ENCODE results near the gene CA10.

Gene CA10

DNA sequence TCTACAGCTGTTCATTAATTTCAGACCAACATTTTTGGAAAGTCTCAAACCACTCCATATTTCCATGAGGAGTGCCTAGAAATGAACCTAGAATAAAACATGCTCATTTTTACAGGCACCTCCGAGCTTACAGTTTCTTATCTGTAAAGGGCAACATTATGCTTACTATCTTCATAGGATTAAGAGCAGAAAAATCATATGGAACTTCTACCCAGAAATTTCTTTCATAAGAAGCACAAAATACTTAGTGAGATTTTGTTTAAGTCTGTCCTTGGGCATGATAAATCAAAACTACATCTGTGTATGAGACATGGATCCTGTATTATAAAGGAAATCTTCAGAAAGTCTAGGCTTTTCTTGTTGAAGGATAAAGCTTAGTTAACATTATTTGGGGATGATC is 187.4 kb downstream of the CA10 start (continued):
- TF ChIP-seq RARB (CRISPR knock-in tag; IDR thresholded peaks at IDR 0.05), result no peak

DNA sequence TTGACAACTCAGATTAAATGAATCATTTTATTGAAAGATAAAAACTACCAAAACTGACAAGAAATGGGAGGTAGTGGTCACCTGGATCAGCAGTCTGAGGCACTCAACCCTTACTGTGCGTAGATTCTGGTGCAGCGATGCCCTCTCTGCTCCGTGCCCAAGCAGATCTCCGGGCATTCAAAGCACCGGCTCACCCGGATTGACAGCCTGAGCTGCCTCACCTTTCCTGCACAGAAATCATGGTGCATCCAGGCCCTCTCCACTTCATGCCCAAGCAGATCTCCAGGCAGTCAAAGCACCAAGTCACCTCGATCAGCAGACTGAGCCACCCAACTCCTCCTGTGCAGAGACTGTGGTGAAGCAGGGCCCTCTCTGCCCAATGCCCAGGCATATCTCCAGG is 196.8 kb downstream of the CA10 start:
- no peak for ATAC-seq
- TF ChIP-seq, protein P1, sequence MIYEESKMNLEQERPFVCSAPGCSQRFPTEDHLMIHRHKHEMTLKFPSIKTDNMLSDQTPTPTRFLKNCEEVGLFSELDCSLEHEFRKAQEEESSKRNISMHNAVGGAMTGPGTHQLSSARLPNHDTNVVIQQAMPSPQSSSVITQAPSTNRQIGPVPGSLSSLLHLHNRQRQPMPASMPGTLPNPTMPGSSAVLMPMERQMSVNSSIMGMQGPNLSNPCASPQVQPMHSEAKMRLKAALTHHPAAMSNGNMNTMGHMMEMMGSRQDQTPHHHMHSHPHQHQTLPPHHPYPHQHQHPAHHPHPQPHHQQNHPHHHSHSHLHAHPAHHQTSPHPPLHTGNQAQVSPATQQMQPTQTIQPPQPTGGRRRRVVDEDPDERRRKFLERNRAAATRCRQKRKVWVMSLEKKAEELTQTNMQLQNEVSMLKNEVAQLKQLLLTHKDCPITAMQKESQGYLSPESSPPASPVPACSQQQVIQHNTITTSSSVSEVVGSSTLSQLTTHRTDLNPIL (CRISPR knock-in tag; IDR thresholded peaks at IDR 0.05; ENCODE audit: low read depth), result no peak
- TF ChIP-seq GLIS3 (CRISPR knock-in tag; IDR thresholded peaks at IDR 0.05), result no peak
- TF ChIP-seq, protein P2, sequence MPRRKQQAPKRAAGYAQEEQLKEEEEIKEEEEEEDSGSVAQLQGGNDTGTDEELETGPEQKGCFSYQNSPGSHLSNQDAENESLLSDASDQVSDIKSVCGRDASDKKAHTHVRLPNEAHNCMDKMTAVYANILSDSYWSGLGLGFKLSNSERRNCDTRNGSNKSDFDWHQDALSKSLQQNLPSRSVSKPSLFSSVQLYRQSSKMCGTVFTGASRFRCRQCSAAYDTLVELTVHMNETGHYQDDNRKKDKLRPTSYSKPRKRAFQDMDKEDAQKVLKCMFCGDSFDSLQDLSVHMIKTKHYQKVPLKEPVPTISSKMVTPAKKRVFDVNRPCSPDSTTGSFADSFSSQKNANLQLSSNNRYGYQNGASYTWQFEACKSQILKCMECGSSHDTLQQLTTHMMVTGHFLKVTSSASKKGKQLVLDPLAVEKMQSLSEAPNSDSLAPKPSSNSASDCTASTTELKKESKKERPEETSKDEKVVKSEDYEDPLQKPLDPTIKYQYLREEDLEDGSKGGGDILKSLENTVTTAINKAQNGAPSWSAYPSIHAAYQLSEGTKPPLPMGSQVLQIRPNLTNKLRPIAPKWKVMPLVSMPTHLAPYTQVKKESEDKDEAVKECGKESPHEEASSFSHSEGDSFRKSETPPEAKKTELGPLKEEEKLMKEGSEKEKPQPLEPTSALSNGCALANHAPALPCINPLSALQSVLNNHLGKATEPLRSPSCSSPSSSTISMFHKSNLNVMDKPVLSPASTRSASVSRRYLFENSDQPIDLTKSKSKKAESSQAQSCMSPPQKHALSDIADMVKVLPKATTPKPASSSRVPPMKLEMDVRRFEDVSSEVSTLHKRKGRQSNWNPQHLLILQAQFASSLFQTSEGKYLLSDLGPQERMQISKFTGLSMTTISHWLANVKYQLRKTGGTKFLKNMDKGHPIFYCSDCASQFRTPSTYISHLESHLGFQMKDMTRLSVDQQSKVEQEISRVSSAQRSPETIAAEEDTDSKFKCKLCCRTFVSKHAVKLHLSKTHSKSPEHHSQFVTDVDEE (CRISPR knock-in tag; IDR thresholded peaks at IDR 0.05), result no peak
- no peak for TF ChIP-seq SNAI2 (CRISPR knock-in tag; IDR thresholded peaks at IDR 0.05)
- TF ChIP-seq, protein P3, sequence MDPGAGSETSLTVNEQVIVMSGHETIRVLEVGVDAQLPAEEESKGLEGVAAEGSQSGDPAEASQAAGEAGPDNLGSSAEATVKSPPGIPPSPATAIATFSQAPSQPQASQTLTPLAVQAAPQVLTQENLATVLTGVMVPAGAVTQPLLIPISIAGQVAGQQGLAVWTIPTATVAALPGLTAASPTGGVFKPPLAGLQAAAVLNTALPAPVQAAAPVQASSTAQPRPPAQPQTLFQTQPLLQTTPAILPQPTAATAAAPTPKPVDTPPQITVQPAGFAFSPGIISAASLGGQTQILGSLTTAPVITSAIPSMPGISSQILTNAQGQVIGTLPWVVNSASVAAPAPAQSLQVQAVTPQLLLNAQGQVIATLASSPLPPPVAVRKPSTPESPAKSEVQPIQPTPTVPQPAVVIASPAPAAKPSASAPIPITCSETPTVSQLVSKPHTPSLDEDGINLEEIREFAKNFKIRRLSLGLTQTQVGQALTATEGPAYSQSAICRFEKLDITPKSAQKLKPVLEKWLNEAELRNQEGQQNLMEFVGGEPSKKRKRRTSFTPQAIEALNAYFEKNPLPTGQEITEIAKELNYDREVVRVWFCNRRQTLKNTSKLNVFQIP (CRISPR knock-in tag; IDR thresholded peaks at IDR 0.05; ENCODE audit: borderline replicate concordance, low read depth), result no peak
- no peak for TF ChIP-seq ZC3H10 (CRISPR knock-in tag; IDR thresholded peaks at IDR 0.05)
- no peak for TF ChIP-seq ARNTL (CRISPR knock-in tag; IDR thresholded peaks at IDR 0.05; ENCODE audit: borderline replicate concordance, low read depth)
- no peak for TF ChIP-seq ZNF70 (CRISPR knock-in tag; IDR thresholded peaks at IDR 0.05)
- TF ChIP-seq TOX (CRISPR knock-in tag; IDR thresholded peaks at IDR 0.05; ENCODE audit: borderline replicate concordance), result no peak
- TF ChIP-seq CSDC2 (CRISPR knock-in tag; IDR thresholded peaks at IDR 0.05), result no peak
- TF ChIP-seq BACH2 (CRISPR knock-in tag; IDR thresholded peaks at IDR 0.05; ENCODE audit: borderline replicate concordance), result no peak
- TF ChIP-seq OSR1 (CRISPR knock-in tag; IDR thresholded peaks at IDR 0.05), result no peak

- TF ChIP-seq, protein P4, sequence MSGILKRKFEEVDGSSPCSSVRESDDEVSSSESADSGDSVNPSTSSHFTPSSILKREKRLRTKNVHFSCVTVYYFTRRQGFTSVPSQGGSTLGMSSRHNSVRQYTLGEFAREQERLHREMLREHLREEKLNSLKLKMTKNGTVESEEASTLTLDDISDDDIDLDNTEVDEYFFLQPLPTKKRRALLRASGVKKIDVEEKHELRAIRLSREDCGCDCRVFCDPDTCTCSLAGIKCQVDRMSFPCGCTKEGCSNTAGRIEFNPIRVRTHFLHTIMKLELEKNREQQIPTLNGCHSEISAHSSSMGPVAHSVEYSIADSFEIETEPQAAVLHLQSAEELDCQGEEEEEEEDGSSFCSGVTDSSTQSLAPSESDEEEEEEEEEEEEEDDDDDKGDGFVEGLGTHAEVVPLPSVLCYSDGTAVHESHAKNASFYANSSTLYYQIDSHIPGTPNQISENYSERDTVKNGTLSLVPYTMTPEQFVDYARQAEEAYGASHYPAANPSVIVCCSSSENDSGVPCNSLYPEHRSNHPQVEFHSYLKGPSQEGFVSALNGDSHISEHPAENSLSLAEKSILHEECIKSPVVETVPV (CRISPR knock-in tag; IDR thresholded peaks at IDR 0.05), result no peak
- TF ChIP-seq ZNF8 (CRISPR knock-in tag; IDR thresholded peaks at IDR 0.05) (no peak), GLIS3 (CRISPR knock-in tag; IDR thresholded peaks at IDR 0.05) (no peak), ZNF70 (CRISPR knock-in tag; IDR thresholded peaks at IDR 0.05) (no peak), ZFP3 (CRISPR knock-in tag; IDR thresholded peaks at IDR 0.05) (no peak), ZC3H10 (CRISPR knock-in tag; IDR thresholded peaks at IDR 0.05) (no peak), ESRRG (CRISPR knock-in tag; IDR thresholded peaks at IDR 0.05) (no peak), ZFP30 (CRISPR knock-in tag; IDR thresholded peaks at IDR 0.05) (no peak), TCF4 (CRISPR knock-in tag; IDR thresholded peaks at IDR 0.05; ENCODE audit: borderline replicate concordance) (no peak), RARB (CRISPR knock-in tag; IDR thresholded peaks at IDR 0.05) (no peak), OSR1 (CRISPR knock-in tag; IDR thresholded peaks at IDR 0.05) (no peak), BACH2 (CRISPR knock-in tag; IDR thresholded peaks at IDR 0.05; ENCODE audit: borderline replicate concordance) (no peak), ARNTL (CRISPR knock-in tag; IDR thresholded peaks at IDR 0.05; ENCODE audit: borderline replicate concordance, low read depth) (no peak)
- TF ChIP-seq, protein P3 (CRISPR knock-in tag; IDR thresholded peaks at IDR 0.05; ENCODE audit: borderline replicate concordance, low read depth), result no peak
- ATAC-seq, result no peak
Measured at GRCh38 chr17:51957786-51958185, 200.7 kb downstream of the CA10 start.

GRCh38 chr17:51955245-51955644 is 203.3 kb downstream of the CA10 start:
- no peak for ATAC-seq
- TF ChIP-seq CSDC2 (CRISPR knock-in tag; IDR thresholded peaks at IDR 0.05) (no peak), SNAI2 (CRISPR knock-in tag; IDR thresholded peaks at IDR 0.05) (no peak), ZFP3 (CRISPR knock-in tag; IDR thresholded peaks at IDR 0.05) (no peak), TOX (CRISPR knock-in tag; IDR thresholded peaks at IDR 0.05; ENCODE audit: borderline replicate concordance) (no peak), ZNF565 (CRISPR knock-in tag; conservative IDR thresholded peaks at IDR 0.05; ENCODE audit: low read depth) (no peak), TCF4 (CRISPR knock-in tag; IDR thresholded peaks at IDR 0.05; ENCODE audit: borderline replicate concordance) (no peak), ESRRG (CRISPR knock-in tag; IDR thresholded peaks at IDR 0.05) (no peak), BACH2 (CRISPR knock-in tag; IDR thresholded peaks at IDR 0.05; ENCODE audit: borderline replicate concordance) (no peak), ZNF70 (CRISPR knock-in tag; IDR thresholded peaks at IDR 0.05) (no peak), GLIS3 (CRISPR knock-in tag; IDR thresholded peaks at IDR 0.05) (no peak), ARNTL (CRISPR knock-in tag; IDR thresholded peaks at IDR 0.05; ENCODE audit: borderline replicate concordance, low read depth) (no peak), OSR1 (CRISPR knock-in tag; IDR thresholded peaks at IDR 0.05) (no peak), ZC3H10 (CRISPR knock-in tag; IDR thresholded peaks at IDR 0.05) (no peak)
- TF ChIP-seq, protein P3 (CRISPR knock-in tag; IDR thresholded peaks at IDR 0.05; ENCODE audit: borderline replicate concordance, low read depth), result no peak
- TF ChIP-seq, protein P4 (CRISPR knock-in tag; IDR thresholded peaks at IDR 0.05), result no peak
